Muscle of leg (tissue), 16 donors: ENCODE results near the gene NKD1. TPM values are rescaled to one million over a fixed set of nuclear protein-coding genes. Genes with fewer than 3 reads are reported as not detected.
A peak's percentile ranks its signal among the peaks of the same experiment; 100 is the strongest.

ENCODE experiments used
- DNase-seq: peaks from one replicate; pipeline ENCODE4 v3.0.0; 2013
- H3K27ac ChIP-seq: one replicate; pipeline ENCODE4 v1.5.1; 2013; ENCODE audit warnings: mild to moderate bottlenecking, low read length, control low read depth
- H3K27me3 ChIP-seq: one replicate; pipeline ENCODE4 v1.6.1; 2013; ENCODE audit warnings: low read length; ENCODE audit not compliant: control insufficient read depth, insufficient read depth
- H3K36me3 ChIP-seq: one replicate; pipeline ENCODE4 v1.6.1; 2013; ENCODE audit warnings: low read length; ENCODE audit not compliant: control insufficient read depth, insufficient read depth
- H3K4me1 ChIP-seq: one replicate; pipeline ENCODE4 v1.6.1; 2013; ENCODE audit warnings: low read length; ENCODE audit not compliant: control insufficient read depth, insufficient read depth
- H3K4me3 ChIP-seq: one replicate; pipeline ENCODE4 v1.5.1; 2013; ENCODE audit warnings: low read length, control low read depth
- H3K9me3 ChIP-seq: replicated peaks from 2 replicates; pipeline ENCODE4 v1.6.1; 2013; ENCODE audit warnings: low read depth, low read length; ENCODE audit not compliant: control insufficient read depth
- WGBS: methylation state at CpG from one replicate; pipeline ENCODE4 v1.1.5; 2013; ENCODE audit warnings: missing lambda C conversion rate; ENCODE audit not compliant: insufficient coverage; 5-methylcytosine and 5-hydroxymethylcytosine counted together
- long read RNA-seq, 11 donors: transcript quantifications; one replicate each; lab custom pipeline, GENCODE V29; 2026
- polyA plus RNA-seq, 8 donors: library from polyadenylated mRNA; unstranded; fragments of 120-200 nt; gene quantifications; one replicate each; pipeline versions ENCODE4 v1.2.1 to v1.2.3, GENCODE V29; 2013; ENCODE audit warnings: inconsistent platforms in 1 of 8, low replicate concordance in 1 of 8; ENCODE audit not compliant: insufficient read length in 8 of 8, insufficient read depth in 1 of 8
- total RNA-seq: library from RNA; stranded (reverse); fragments of 120-200 nt; gene quantifications from one replicate; pipeline ENCODE4 v1.2.4, GENCODE V29; 2013

NKD1 gene, protein sequence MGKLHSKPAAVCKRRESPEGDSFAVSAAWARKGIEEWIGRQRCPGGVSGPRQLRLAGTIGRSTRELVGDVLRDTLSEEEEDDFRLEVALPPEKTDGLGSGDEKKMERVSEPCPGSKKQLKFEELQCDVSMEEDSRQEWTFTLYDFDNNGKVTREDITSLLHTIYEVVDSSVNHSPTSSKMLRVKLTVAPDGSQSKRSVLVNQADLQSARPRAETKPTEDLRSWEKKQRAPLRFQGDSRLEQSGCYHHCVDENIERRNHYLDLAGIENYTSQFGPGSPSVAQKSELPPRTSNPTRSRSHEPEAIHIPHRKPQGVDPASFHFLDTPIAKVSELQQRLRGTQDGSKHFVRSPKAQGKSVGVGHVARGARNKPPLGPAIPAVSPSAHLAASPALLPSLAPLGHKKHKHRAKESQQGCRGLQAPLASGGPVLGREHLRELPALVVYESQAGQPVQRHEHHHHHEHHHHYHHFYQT
- total RNA-seq (4.2 TPM), polyA plus RNA-seq (1 to 10 TPM; 2.8 to 7.7 (median 4.7) TPM)
- long read RNA-seq, donor 1, full-length matches to known transcripts = 1 of 1 reads
- long read RNA-seq, donor 1, partial matches to known transcripts = 0 of 1 reads
- long read RNA-seq, donor 1, other reads (novel, unspliced or antisense) = 0 of 1 reads
- long read RNA-seq, donor 2 = 0 reads
- long read RNA-seq, donor 3, full-length matches to known transcripts = 2 of 2 reads
- long read RNA-seq, donor 3, partial matches to known transcripts = 0 of 2 reads
- long read RNA-seq, donor 3, other reads (novel, unspliced or antisense) = 0 of 2 reads
- long read RNA-seq, donor 4, full-length matches to known transcripts = 2 of 2 reads
- long read RNA-seq, donor 4, partial matches to known transcripts = 0 of 2 reads
- long read RNA-seq, donor 4, other reads (novel, unspliced or antisense) = 0 of 2 reads
- long read RNA-seq, donor 5, full-length matches to known transcripts = 8 of 8 reads
- long read RNA-seq, donor 5, partial matches to known transcripts = 0 of 8 reads
- long read RNA-seq, donor 5, other reads (novel, unspliced or antisense) = 0 of 8 reads
- long read RNA-seq, donor 6, full-length matches to known transcripts = 4 of 4 reads
- long read RNA-seq, donor 6, partial matches to known transcripts = 0 of 4 reads
- long read RNA-seq, donor 6, other reads (novel, unspliced or antisense) = 0 of 4 reads
- long read RNA-seq, donor 7, full-length matches to known transcripts = 4 of 4 reads
- long read RNA-seq, donor 7, partial matches to known transcripts = 0 of 4 reads
- long read RNA-seq, donor 7, other reads (novel, unspliced or antisense) = 0 of 4 reads
- long read RNA-seq, donor 8, full-length matches to known transcripts = 1 of 1 reads
- long read RNA-seq, donor 8, partial matches to known transcripts = 0 of 1 reads
- long read RNA-seq, donor 8, other reads (novel, unspliced or antisense) = 0 of 1 reads
- long read RNA-seq, donor 9, full-length matches to known transcripts = 3 of 3 reads
- long read RNA-seq, donor 9, partial matches to known transcripts = 0 of 3 reads
- long read RNA-seq, donor 9, other reads (novel, unspliced or antisense) = 0 of 3 reads
- long read RNA-seq, donor 10, full-length matches to known transcripts = 1 of 1 reads
- long read RNA-seq, donor 10, partial matches to known transcripts = 0 of 1 reads
- long read RNA-seq, donor 10, other reads (novel, unspliced or antisense) = 0 of 1 reads
- long read RNA-seq, donor 11, full-length matches to known transcripts = 2 of 2 reads
- long read RNA-seq, donor 11, partial matches to known transcripts = 0 of 2 reads
- long read RNA-seq, donor 11, other reads (novel, unspliced or antisense) = 0 of 2 reads

DNA sequence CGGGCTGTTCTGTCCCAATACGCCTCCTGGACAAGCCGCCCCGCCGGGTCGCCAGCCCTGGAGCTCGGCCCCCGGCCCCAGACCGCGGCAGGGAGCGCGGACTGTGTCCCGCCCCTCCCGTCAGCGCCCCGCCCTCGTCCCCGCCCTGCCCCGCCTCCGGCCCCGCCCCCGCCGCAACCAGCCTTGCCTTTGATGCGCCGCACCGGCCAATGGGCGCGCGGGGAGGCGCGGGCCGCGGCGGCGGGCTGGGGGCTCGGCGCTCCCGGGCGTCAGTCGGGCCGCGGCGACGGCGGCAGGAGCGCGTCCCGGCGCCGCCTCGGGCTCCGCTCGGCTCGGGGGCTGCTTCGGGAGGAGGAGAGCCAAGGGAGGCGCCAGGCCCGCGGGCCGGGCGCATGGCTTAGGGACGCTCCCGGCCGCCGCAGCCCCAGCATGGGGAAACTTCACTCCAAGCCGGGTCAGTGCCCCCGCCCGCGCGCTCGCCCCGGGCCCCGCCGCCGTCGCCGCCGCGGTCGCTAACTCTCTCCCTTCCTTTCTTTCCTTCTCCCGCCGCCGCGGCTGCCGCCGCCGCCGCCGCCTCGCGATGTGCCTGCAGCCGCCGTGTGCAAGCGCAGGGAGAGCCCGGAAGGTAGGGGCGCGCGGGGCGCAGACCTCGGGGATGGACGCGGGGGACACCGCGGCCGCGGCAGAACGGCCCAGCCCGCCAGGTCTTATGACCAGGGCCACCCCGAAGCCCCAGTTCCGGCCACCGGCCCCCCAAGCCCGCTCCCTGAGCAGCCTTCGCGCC is at the start of gene NKD1:
Gene NKD1 (plus strand): TSS at position 272 of the 784 bp plus-strand sequence. CDS start 158 bp downstream, at position 430.
- H3K27me3 ChIP-seq = peaks cover 57% of the 10 kb centered on the region
- H3K4me1 ChIP-seq = peaks cover 15% of the 10 kb centered on the region
- H3K4me3 ChIP-seq = peak within 1 kb of the TSS; percentile 57
- DNase-seq = peak; percentile 84
- peaks cover 5% of the 10 kb centered on the region for H3K36me3 ChIP-seq
- under 1% methylated on average over 112 of the region's 113 CpGs for WGBS
- no peak within 1 kb of the TSS for H3K27ac ChIP-seq
- H3K9me3 ChIP-seq = no peaks in the 10 kb centered on the region

DNA sequence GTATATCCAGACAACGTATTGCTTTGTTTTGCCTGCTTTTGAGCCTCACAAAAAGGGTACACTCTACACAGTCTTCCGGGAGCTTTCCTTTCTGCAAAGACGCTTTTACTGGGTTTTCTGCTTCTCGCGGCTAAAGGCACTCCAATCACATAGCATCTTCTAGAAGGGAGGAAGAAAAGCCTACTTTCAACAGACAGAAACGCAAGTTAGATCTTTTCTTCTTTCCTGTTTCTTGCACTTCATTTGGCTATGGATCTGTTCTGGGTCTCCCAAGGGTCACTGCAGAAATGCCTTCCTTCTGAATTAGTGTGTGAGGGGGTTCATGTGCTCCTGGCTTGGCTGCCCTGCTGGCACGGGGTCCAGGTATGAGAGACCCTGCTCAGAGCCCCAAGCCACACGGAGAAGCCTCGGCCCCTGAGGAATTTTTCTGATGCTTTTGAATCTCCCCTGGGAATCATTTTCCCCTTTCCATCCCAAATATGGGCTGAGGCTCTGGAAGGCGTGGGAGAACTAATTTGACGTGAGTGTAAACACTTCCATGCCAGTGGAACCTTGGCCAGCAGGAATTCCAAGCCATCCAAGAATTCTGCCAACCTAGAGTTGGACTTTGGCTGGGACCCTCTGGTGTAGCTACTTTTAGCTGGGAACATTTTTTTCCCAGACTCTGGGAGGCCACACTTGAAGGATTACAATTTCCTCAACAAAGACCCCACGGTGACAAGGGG is 49.6 kb upstream of the NKD1 start:
- peak; percentile 19 for DNase-seq
- Histone ChIP-seq H3K36me3 (no peaks in the 10 kb centered on the region), H3K4me3 (no peak overlapping the region), H3K27ac (no peak overlapping the region), H3K27me3 (peaks cover 7% of the 10 kb centered on the region), H3K4me1 (peaks cover 8% of the 10 kb centered on the region), H3K9me3 (peaks cover 3% of the 10 kb centered on the region)
- 37% methylated on average over 3 of the region's 12 CpGs for WGBS

DNA sequence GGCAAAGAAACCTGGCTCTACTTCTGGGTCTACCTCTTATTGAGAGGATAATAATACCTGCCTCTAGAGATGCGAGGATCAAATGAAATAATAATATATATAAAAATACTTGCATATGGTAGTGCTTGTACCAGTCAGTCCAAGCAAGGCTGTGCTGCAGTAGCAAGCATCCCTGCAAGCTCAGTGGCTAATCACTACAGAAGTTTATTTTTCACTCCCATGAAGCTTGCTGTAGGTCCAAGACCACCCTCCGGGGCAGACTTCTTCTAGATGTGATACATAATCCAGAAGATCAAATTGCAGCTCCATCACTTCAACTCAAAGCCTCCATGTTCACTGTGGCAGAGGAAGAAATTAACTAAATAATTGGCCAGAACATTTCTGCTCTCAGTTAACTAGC is 48.9 kb upstream of the NKD1 start:
- peaks cover 3% of the 10 kb centered on the region for H3K9me3 ChIP-seq
- no peak overlapping the region for H3K4me3 ChIP-seq
- H3K27ac ChIP-seq = no peak overlapping the region
- H3K36me3 ChIP-seq = no peaks in the 10 kb centered on the region
- DNase-seq = no peak
- no CpG with 5 or more reads among the region's 2 CpGs for WGBS
- H3K27me3 ChIP-seq = peaks cover 7% of the 10 kb centered on the region
- H3K4me1 ChIP-seq = peaks cover 8% of the 10 kb centered on the region

DNA sequence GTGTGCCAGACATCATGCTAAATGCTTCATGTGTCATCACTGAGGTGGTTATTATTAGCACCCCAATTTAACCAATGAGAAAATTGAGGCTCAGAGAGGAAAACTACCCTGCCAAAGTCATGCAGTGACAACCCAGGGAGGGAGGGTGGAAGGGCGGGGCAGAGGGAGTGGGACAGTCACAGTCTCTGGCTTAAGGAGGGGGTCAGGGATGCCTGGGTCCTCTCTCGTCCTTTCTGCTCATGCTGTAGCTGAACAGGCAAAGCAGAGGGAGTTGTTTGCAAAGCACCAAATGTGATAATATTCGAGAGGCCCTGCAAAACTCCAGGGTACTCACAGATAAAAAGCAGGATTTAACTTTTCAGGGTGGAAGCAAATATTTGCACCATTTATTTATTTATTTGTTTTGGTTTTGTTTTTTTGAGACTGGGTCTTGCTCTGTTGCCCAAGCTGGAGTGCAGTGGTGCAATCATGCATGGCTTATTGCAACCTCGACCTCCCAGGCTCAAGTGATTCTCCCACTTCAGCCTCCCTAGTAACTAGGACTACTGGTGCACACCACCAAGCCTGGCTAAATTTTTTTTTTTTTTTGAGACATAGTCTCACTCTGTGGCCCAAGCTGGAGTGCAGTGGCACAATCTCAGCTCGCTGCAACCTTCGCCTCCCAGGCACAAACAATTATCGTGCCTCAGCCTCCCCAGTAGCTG is 47.9 kb upstream of the NKD1 start:
- H3K27me3 ChIP-seq = peaks cover 7% of the 10 kb centered on the region
- no peak overlapping the region for H3K4me3 ChIP-seq
- H3K36me3 ChIP-seq = no peaks in the 10 kb centered on the region
- peaks cover 8% of the 10 kb centered on the region for H3K4me1 ChIP-seq
- DNase-seq = no peak
- H3K27ac ChIP-seq = no peak overlapping the region
- WGBS = 83% methylated on average over 6 of the region's 7 CpGs
- peaks cover 3% of the 10 kb centered on the region for H3K9me3 ChIP-seq

DNA sequence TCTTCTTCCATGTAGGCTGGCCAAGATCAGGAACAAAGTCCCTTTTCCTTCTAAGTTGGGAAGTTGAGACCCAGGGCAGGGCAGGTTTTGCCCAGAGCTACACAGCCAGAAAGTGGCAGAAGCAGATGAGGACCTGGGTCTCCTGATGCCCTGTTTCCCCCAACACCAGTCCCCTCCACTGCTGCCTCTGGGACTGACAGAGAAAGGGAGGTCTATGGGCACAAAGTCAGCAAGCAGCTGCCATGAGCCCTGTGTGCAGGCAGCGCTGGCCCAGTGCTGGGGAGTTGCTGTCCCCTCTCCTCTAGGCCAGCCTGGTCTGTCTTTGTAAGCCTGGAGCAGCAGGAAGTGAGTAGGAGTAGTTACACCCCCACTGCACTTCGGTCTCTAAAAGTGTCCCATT is 46.9 kb upstream of the NKD1 start:
- Histone ChIP-seq H3K27ac (no peak overlapping the region), H3K36me3 (no peaks in the 10 kb centered on the region), H3K9me3 (peaks cover 3% of the 10 kb centered on the region), H3K4me1 (peaks cover 8% of the 10 kb centered on the region), H3K4me3 (no peak overlapping the region), H3K27me3 (peaks cover 9% of the 10 kb centered on the region)
- DNase-seq = no peak
- 75% methylated on average over 1 of the region's 2 CpGs for WGBS

DNA sequence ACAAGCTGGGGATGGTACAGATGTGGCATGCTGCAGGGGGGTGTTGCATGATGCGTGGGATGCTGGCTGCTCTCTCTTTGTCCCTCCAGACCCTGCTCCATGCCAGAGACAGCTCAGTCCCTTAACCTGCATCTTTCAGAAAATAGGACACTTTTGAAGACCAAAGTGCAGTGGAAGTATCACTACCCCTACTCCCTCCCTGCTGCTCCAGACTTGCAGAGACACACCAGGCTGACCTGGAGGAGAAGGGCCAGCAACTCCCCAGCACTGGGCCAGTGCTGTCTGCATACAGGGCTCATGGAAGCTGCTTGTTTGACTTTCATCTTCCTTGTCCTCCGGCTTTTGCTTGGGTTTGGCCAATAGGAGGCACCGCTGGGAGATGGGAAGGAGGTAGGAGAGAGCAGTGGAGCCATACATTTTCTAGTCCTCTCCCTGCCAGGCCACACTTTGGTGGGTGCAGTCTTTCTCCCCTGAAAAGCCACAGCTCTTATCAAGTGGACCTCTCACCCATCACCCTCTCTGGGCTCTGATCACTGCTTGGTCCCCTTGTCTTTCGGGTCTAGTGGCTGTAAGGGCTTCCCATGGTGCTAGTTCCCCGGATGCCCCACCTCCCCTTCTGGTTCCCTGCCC is 46.1 kb upstream of the NKD1 start:
- H3K36me3 ChIP-seq = no peaks in the 10 kb centered on the region
- peaks cover 13% of the 10 kb centered on the region for H3K27me3 ChIP-seq
- H3K9me3 ChIP-seq = peaks cover 3% of the 10 kb centered on the region
- 92% methylated on average over 3 of the region's 5 CpGs for WGBS
- H3K4me1 ChIP-seq = peaks cover 8% of the 10 kb centered on the region
- H3K4me3 ChIP-seq = no peak overlapping the region
- H3K27ac ChIP-seq = no peak overlapping the region
- DNase-seq = no peak

DNA sequence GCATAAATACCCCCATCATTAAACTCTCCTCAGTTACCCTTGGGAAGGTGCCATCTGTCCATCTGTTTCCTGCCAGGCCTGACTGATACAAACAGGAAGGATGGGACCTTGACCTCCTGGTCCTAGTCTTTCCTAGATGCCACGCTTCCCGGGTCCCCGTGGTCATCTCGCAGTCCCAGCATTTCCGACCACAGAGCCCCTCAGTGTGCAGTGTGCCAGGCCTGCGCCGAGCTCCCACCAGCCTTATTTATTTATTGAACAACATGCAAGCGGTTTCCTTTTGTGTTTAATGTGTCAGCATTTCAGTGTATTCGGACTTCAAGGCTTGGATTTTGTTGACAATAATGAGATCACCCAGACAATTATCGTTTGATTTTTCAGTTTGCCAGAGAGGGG is 45.6 kb upstream of the NKD1 start:
- WGBS = 60% methylated on average over 5 of the region's 10 CpGs
- Histone ChIP-seq H3K27ac (no peak overlapping the region), H3K27me3 (peaks cover 9% of the 10 kb centered on the region), H3K9me3 (peaks cover 3% of the 10 kb centered on the region), H3K36me3 (no peaks in the 10 kb centered on the region), H3K4me3 (no peak overlapping the region), H3K4me1 (peaks cover 8% of the 10 kb centered on the region)
- DNase-seq = no peak
